OCI-LY1 (cell line): ENCODE measurements around the gene AGTPBP1.

ENCODE experiments used
- H2AFZ ChIP-seq: fragments of 200-600 bp; sonication (generic), shearing (Covaris generic); 2 replicates; pipeline ENCODE4 v1.6.0; 2014; ENCODE audit warnings: antibody characterized with exemption, mild to moderate bottlenecking, low read length
- H3F3A ChIP-seq: fragments of 200-600 bp; sonication (generic), shearing (Covaris generic); 2 replicates; pipeline ENCODE4 v1.6.0; 2014; ENCODE audit warnings: mild to moderate bottlenecking, antibody characterized with exemption, low read length, moderate library complexity; ENCODE audit not compliant: insufficient read depth
- H3K27ac ChIP-seq: fragments of 200-600 bp; sonication (generic); 2 replicates; pipeline ENCODE4 v1.5.1; 2014; ENCODE audit warnings: low read length, mixed run types, mild to moderate bottlenecking, low read depth; ENCODE audit not compliant: poor library complexity, severe bottlenecking
- H3K27me3 ChIP-seq: fragments of 200-600 bp; sonication (generic); 2 replicates; pipeline ENCODE4 v1.6.0; 2014; ENCODE audit warnings: antibody characterized with exemption, mild to moderate bottlenecking, low read length, moderate library complexity; ENCODE audit not compliant: insufficient read depth
- H3K36me3 ChIP-seq: fragments of 200-600 bp; sonication (generic); 2 replicates; pipeline ENCODE4 v1.6.1; 2014; ENCODE audit warnings: mild to moderate bottlenecking, antibody characterized with exemption, low read length, moderate library complexity, mixed read lengths; ENCODE audit not compliant: insufficient read depth
- H3K4me1 ChIP-seq: fragments of 200-600 bp; sonication (generic); 2 replicates; pipeline ENCODE4 v1.5.1; 2014; ENCODE audit warnings: mild to moderate bottlenecking, low read length, moderate library complexity; ENCODE audit not compliant: insufficient read depth, severe bottlenecking
- H3K4me2 ChIP-seq: fragments of 200-600 bp; sonication (generic), shearing (Covaris generic); 2 replicates; pipeline ENCODE4 v1.6.1; 2014; ENCODE audit warnings: low read length
- H3K4me3 ChIP-seq: fragments of 200-600 bp; sonication (generic); 2 replicates; pipeline ENCODE4 v1.5.1; 2014; ENCODE audit warnings: low read length, low read depth, mild to moderate bottlenecking, mixed read lengths; ENCODE audit not compliant: poor library complexity, severe bottlenecking
- H3K79me2 ChIP-seq: fragments of 200-600 bp; shearing (Covaris generic); 2 replicates; pipeline ENCODE4 v1.6.1; 2016; ENCODE audit warnings: mixed run types, low read length, mixed read lengths; ENCODE audit not compliant: insufficient read depth
- H3K9ac ChIP-seq: fragments of 200-600 bp; sonication (generic), shearing (Covaris generic); 2 replicates; pipeline ENCODE4 v1.6.1; 2014; ENCODE audit warnings: mild to moderate bottlenecking, low read length, mixed read lengths
- H3K9me2 ChIP-seq: fragments of 200-600 bp; sonication (generic), shearing (Covaris generic); 2 replicates; pipeline ENCODE4 v1.6.1; 2014; ENCODE audit warnings: low read depth, mild to moderate bottlenecking, low read length, mixed read lengths
- H3K9me3 ChIP-seq: fragments of 200-600 bp; shearing (Covaris generic); 2 replicates; pipeline ENCODE4 v1.6.1; 2014; ENCODE audit warnings: low read length, mixed read lengths
- H4K20me1 ChIP-seq: fragments of 200-600 bp; sonication (generic), shearing (Covaris generic); 2 replicates; pipeline ENCODE4 v1.6.0; 2016; ENCODE audit warnings: mild to moderate bottlenecking, low read length; ENCODE audit not compliant: insufficient read depth
- CTCF ChIP-seq: fragments of 200-600 bp; sonication (generic), shearing (Covaris generic); IDR thresholded peaks from 2 replicates; pipeline ENCODE4 v1.5.1; 2017; ENCODE audit warnings: mild to moderate bottlenecking, antibody characterized with exemption, low read length, moderate library complexity, mixed read lengths
- EZH2 ChIP-seq: fragments of 200-600 bp; sonication (generic), shearing (Covaris generic); IDR thresholded peaks from 2 replicates; pipeline ENCODE4 v1.8.0; 2017; ENCODE audit warnings: borderline replicate concordance, mixed run types, mild to moderate bottlenecking, antibody characterized with exemption, low read length, moderate library complexity, mixed read lengths

AGTPBP1 gene

DNA sequence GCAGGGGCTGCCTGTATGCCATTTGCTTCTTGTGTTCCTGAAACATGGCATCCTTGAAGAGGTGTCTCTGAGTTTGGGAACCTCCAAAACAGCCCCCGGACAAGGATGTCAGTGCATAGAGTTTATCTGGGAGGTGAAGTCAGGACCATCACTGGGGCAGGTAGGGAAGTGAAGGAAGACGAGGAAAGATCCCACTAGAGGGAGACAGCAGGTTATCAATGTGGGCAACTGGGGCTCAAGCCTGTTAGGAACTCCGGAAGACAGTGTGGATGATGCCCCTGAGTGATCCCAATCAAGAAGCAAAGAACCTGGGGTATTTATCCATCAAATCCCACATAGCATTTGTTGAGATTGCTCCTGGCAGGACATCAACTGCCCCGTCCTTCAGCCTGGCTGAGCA is 233.1 kb downstream of the AGTPBP1 start:
- H2AFZ ChIP-seq: no peak overlapping the region
- no peaks in the 10 kb centered on the region for H3K36me3 ChIP-seq
- H4K20me1 ChIP-seq: no peaks in the 10 kb centered on the region
- H3K9me2 ChIP-seq: no peaks in the 10 kb centered on the region
- H3K4me1 ChIP-seq: no peaks in the 10 kb centered on the region
- H3K4me2 ChIP-seq: no peak overlapping the region
- H3F3A ChIP-seq: no peaks in the 10 kb centered on the region
- H3K9ac ChIP-seq: no peak overlapping the region
- no peaks in the 10 kb centered on the region for H3K79me2 ChIP-seq
- no peak for TF ChIP-seq CTCF
- TF ChIP-seq EZH2: no peak
- 0 out of 2 replicates have a peak, but pooled peaks cover 5% of the 10 kb centered on the region for H3K27me3 ChIP-seq
- H3K27ac ChIP-seq: no peak overlapping the region
- no peaks in the 10 kb centered on the region for H3K9me3 ChIP-seq
- H3K4me3 ChIP-seq: no peak overlapping the region

- Histone ChIP-seq H3K27ac (no peak overlapping the region), H3K9me2 (no peaks in the 10 kb centered on the region), H3K9ac (no peak overlapping the region), H3K4me3 (no peak overlapping the region), H3K4me1 (no peaks in the 10 kb centered on the region), H3F3A (no peaks in the 10 kb centered on the region), H3K4me2 (no peak overlapping the region), H3K9me3 (no peaks in the 10 kb centered on the region), H3K27me3 (0 out of 2 replicates have a peak, but pooled peaks cover 5% of the 10 kb centered on the region), H4K20me1 (no peaks in the 10 kb centered on the region), H3K79me2 (no peaks in the 10 kb centered on the region), H2AFZ (no peak overlapping the region), H3K36me3 (no peaks in the 10 kb centered on the region)
- TF ChIP-seq CTCF (no peak), EZH2 (no peak)
These were observed 236.1 kb downstream of the AGTPBP1 start for GRCh38 chr9:85505612-85506011.

DNA sequence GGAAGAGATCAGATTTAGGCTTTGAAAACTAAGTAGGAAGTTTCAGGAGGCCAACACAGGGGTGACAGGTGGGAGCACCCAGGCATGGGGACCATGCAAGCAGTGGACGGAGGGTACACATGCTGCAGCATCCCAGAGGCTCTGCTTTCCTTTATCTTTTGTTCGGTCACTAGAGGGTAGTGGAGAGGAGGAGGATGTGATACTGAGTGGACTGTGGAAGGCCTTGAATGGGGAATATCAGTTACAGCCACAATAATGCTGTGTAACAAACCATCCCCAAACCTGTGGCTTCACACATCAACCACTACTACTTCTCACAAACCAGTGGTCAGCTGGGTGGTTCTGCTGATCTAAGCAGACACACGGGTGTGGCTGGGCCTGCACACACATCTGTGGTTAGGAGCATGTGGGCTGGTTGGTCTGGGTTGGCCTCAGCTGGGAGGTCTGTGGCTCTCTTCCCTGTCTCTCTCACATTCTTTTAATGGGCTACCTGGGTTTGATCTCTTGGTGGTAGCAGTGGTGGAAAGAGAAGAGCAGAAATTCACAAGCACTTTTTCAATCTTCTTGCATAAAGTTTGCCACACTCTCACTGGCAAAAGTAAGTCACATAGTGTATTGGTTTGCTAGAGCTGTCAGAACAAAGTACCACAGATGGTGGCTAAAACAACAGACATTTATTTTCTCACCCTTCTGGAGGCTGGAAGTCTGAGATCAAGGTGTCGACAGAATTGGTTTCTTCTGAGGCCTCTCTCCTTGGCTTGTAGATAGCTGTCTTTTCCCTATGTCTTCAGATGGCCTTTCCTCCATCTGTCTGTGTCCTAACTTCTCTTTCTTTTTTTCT is 238.7 kb downstream of the AGTPBP1 start:
- Histone ChIP-seq H3K4me1 (no peaks in the 10 kb centered on the region), H3K36me3 (no peaks in the 10 kb centered on the region), H3K9me3 (no peaks in the 10 kb centered on the region; the same call in 1 of the 2 replicates), H3F3A (no peaks in the 10 kb centered on the region), H3K27ac (no peak overlapping the region), H3K9me2 (no peaks in the 10 kb centered on the region), H3K79me2 (no peaks in the 10 kb centered on the region), H3K27me3 (0 out of 2 replicates have a peak, but pooled peaks cover 5% of the 10 kb centered on the region), H3K9ac (no peak overlapping the region), H3K4me2 (no peak overlapping the region), H4K20me1 (no peaks in the 10 kb centered on the region), H2AFZ (no peak overlapping the region), H3K4me3 (no peak overlapping the region)
- no peak for TF ChIP-seq EZH2
- TF ChIP-seq CTCF: 0 out of 2 replicates have a peak, but pooled peaks have one; percentile 11
